Smooth muscle cell (in vitro differentiated cells): ENCODE results near the gene GPS1. TPM values are rescaled to one million over a fixed set of nuclear protein-coding genes. Genes with fewer than 3 reads are reported as not detected.

Experiments used
- DNase-seq: peaks from one replicate; lab custom pipeline; 2025; ENCODE audit not compliant: unreplicated experiment; lab: John Stamatoyannopoulos, UW
- H2AFZ ChIP-seq: fragments of 200-600 bp; sonication (generic); 2 replicates; pipeline ENCODE4 v1.6.0; 2016; ENCODE audit warnings: antibody characterized with exemption, low read depth, mild to moderate bottlenecking
- H3F3A ChIP-seq: fragments of 200-600 bp; sonication (generic); 2 replicates; pipeline ENCODE4 v1.6.0; 2017; ENCODE audit warnings: antibody characterized with exemption, low read depth
- H3K27ac ChIP-seq: fragments of 200-600 bp; sonication (generic); 2 replicates; pipeline ENCODE4 v1.5.1; 2016; ENCODE audit warnings: low read depth, mild to moderate bottlenecking
- H3K27me3 ChIP-seq: fragments of 200-600 bp; sonication (generic); 2 replicates; pipeline ENCODE4 v1.6.1; 2016; ENCODE audit warnings: low read depth, mild to moderate bottlenecking
- H3K36me3 ChIP-seq: fragments of 200-600 bp; sonication (generic); 2 replicates; pipeline ENCODE4 v1.5.1; 2016; ENCODE audit warnings: low read depth
- H3K4me1 ChIP-seq: fragments of 200-600 bp; sonication (generic); 2 replicates; pipeline ENCODE4 v1.5.1; 2016; ENCODE audit warnings: low read depth
- H3K4me2 ChIP-seq: fragments of 200-600 bp; sonication (generic); 2 replicates; pipeline ENCODE4 v1.6.0; 2016; ENCODE audit warnings: mild to moderate bottlenecking
- H3K4me3 ChIP-seq: fragments of 200-600 bp; sonication (generic); 2 replicates; pipeline ENCODE4 v1.5.1; 2016; ENCODE audit warnings: mild to moderate bottlenecking
- H3K79me2 ChIP-seq: fragments of 200-600 bp; sonication (generic); 2 replicates; pipeline ENCODE4 v1.6.0; 2016; ENCODE audit warnings: low read depth, mild to moderate bottlenecking
- H3K9ac ChIP-seq: fragments of 200-600 bp; sonication (generic); 2 replicates; pipeline ENCODE4 v1.6.0; 2016; ENCODE audit warnings: low read depth
- H3K9me3 ChIP-seq: fragments of 200-600 bp; sonication (generic); replicated peaks from 2 replicates; pipeline ENCODE4 v1.5.1; 2016; ENCODE audit warnings: low read depth
- H4K20me1 ChIP-seq: fragments of 200-600 bp; sonication (generic); 2 replicates; pipeline ENCODE4 v1.6.0; 2016; ENCODE audit warnings: low read depth
- WGBS: methylation state at CpG from one replicate; pipeline ENCODE4 v1.1.7; 2016; ENCODE audit warnings: low lambda C conversion rate; 5-methylcytosine and 5-hydroxymethylcytosine counted together
- polyA plus RNA-seq: library from polyadenylated mRNA; unstranded; fragments of >200 nt; fragmentation: Nextera tagmentation; extraction: Ambion mirVana; gene quantifications from 2 replicates; pipeline ENCODE4 v1.2.1, GENCODE V29; 2016
- total RNA-seq: library from RNA; depleted of rRNA; stranded (reverse); fragments of >200 nt; gene quantifications from 2 replicates; pipeline ENCODE4 v1.2.3, GENCODE V29; 2014
- TF ChIP-seq, protein P1 (sequence below): fragments of 200-600 bp; sonication (generic); IDR thresholded peaks from 2 replicates; pipeline ENCODE4 v1.5.1; 2017; ENCODE audit warnings: borderline replicate concordance, mild to moderate bottlenecking, antibody characterized with exemption; ENCODE audit not compliant: insufficient read depth, poor library complexity, severe bottlenecking

The GPS1 gene
- total and polyA plus RNA-seq, 2 experiments from 2014 or later: 93.7 to 134 TPM

DNA sequence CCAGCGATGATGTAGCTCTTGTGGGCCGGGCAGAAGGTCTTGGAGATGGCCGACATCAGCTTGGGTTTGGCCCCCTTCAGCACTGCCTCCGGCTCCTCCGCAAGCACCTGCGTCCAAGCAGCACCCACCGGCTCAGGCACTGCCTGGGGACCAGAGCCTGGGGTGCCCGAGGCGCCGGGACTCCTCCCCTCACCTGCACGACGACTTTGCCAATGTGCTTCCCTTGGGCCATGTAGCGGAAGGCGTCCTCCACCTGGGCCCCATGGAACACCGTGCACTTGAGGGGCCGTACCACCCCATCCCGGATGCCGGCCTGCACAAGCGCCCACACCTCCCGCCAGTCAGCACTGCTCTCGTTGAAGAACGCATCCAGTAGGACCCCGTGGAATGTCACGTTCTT is 31.3 kb downstream of the GPS1 start:
- H3K27me3 ChIP-seq: no peaks in the 10 kb centered on the region
- peaks cover 55% of the 10 kb centered on the region for H4K20me1 ChIP-seq
- H3K36me3 ChIP-seq: no peaks in the 10 kb centered on the region
- WGBS: 97% methylated on average over 24 of the region's 24 CpGs
- TF ChIP-seq, protein P1, sequence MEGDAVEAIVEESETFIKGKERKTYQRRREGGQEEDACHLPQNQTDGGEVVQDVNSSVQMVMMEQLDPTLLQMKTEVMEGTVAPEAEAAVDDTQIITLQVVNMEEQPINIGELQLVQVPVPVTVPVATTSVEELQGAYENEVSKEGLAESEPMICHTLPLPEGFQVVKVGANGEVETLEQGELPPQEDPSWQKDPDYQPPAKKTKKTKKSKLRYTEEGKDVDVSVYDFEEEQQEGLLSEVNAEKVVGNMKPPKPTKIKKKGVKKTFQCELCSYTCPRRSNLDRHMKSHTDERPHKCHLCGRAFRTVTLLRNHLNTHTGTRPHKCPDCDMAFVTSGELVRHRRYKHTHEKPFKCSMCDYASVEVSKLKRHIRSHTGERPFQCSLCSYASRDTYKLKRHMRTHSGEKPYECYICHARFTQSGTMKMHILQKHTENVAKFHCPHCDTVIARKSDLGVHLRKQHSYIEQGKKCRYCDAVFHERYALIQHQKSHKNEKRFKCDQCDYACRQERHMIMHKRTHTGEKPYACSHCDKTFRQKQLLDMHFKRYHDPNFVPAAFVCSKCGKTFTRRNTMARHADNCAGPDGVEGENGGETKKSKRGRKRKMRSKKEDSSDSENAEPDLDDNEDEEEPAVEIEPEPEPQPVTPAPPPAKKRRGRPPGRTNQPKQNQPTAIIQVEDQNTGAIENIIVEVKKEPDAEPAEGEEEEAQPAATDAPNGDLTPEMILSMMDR: no peak
- H2AFZ ChIP-seq: no peak overlapping the region
- no peak overlapping the region for H3K4me3 ChIP-seq
- no peak overlapping the region for H3K27ac ChIP-seq
- H3F3A ChIP-seq: no peaks in the 10 kb centered on the region
- H3K4me1 ChIP-seq: no peaks in the 10 kb centered on the region
- no peaks in the 10 kb centered on the region for H3K9me3 ChIP-seq
- no peaks in the 10 kb centered on the region for H3K79me2 ChIP-seq
- no peak for DNase-seq
- no peak overlapping the region for H3K9ac ChIP-seq
- no peak overlapping the region for H3K4me2 ChIP-seq

DNA sequence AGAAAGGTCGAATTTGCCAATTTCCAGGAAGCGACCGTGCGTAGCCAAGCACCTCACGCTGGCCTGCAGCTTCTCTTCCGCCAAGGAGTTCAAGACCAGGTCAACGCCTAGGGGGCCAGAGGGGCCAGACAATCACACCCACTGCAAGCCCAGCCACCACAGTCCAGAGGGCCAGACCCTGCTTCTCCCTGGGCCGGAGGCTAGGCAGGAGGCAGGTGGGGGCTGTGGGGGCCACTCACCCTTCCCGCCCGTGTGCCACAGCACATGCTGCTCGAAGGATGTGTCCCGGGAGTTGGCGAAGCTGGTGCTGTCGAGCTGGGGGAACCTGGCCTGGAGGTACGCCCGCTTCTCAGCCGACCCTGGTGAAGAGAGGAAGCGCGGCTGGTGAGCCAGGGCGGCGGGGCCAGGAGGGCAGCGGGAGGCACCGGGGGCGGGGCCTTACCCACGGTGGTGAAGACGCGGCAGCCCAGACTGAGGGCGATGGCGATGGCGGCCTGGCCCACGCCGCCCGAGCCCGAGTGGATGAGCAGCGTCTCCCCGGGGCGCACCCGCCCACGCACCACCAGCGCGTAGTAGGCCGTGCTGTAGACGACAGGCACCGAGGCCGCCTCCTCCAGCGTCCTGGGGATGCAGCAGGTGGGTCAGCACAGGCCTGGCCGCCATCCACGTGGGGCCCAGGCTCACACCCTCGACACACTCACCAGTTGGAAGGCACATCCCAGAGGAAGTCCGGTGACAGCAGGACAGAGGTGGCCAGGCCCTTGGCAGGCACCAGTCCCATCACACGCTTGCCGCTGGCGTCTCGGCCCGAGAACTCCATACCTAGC is 32.0 kb downstream of the GPS1 start:
- H3F3A ChIP-seq: no peaks in the 10 kb centered on the region
- H3K4me1 ChIP-seq: no peaks in the 10 kb centered on the region
- H3K27ac ChIP-seq: no peak overlapping the region
- H3K36me3 ChIP-seq: no peaks in the 10 kb centered on the region
- peaks cover 61% of the 10 kb centered on the region for H4K20me1 ChIP-seq
- TF ChIP-seq, protein P1: no peak
- no peaks in the 10 kb centered on the region for H3K27me3 ChIP-seq
- H3K4me3 ChIP-seq: no peak overlapping the region
- H2AFZ ChIP-seq: no peak overlapping the region
- no peak overlapping the region for H3K9ac ChIP-seq
- no peaks in the 10 kb centered on the region for H3K9me3 ChIP-seq
- no peaks in the 10 kb centered on the region for H3K79me2 ChIP-seq
- no peak for DNase-seq
- over 99% methylated on average over 31 of the region's 55 CpGs for WGBS
- no peak overlapping the region for H3K4me2 ChIP-seq

DNA sequence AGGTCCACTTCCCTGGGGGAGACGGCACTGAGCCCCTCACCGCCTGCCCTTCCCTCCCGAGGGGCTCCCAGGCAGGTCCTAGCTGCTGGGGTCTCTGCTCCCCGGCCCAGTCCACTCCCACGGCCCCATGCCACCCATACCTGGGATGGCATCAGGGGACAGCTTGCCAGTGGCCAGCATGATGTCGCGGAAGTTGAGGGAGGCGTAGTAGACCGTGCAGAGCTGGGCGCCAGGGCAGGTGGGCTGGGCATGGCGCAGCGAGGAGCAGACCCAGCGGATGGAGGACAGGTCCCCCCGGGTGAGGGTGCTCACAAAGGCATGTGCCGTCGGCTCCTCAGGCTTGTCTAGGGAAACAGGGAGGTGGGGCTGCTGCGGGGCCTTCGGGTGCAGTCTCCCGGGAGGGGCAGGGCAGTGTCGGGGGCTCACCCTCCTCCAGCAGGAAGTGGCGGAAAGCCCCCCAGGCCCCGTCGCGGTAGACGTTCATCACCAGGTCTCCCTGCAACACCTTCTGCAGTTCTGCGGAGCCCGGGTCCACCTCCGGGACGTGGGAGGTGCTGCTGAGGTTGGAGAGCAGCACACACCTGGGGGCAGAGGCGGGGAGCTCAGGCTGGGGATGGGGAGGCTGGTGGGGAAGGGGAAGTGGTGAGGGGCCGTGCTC is 32.8 kb downstream of the GPS1 start:
- H2AFZ ChIP-seq: no peak overlapping the region
- DNase-seq: no peak
- no peak overlapping the region for H3K4me2 ChIP-seq
- no peak overlapping the region for H3K27ac ChIP-seq
- no peaks in the 10 kb centered on the region for H3K4me1 ChIP-seq
- no peak overlapping the region for H3K4me3 ChIP-seq
- H3F3A ChIP-seq: no peaks in the 10 kb centered on the region
- TF ChIP-seq, protein P1: no peak
- H3K9ac ChIP-seq: no peak overlapping the region
- no peaks in the 10 kb centered on the region for H3K79me2 ChIP-seq
- H3K27me3 ChIP-seq: no peaks in the 10 kb centered on the region
- peaks cover 68% of the 10 kb centered on the region for H4K20me1 ChIP-seq
- H3K9me3 ChIP-seq: no peaks in the 10 kb centered on the region
- no peaks in the 10 kb centered on the region for H3K36me3 ChIP-seq
- WGBS: 98% methylated on average over 24 of the region's 31 CpGs
